Fibroblast of mammary gland (primary cell): ENCODE results near the gene IL32.

Source experiments
- DNase-seq: peaks from one replicate; pipeline ENCODE4 v3.0.0-alpha.2; 2010; ENCODE audit warnings: low read depth
- H3K4me3 ChIP-seq: 2 replicates; pipeline ENCODE4 v1.5.1; 2011; ENCODE audit warnings: low read depth, mild to moderate bottlenecking, low read length, moderate library complexity; ENCODE audit not compliant: control insufficient read depth
- TF ChIP-seq, protein P1 (sequence below): conservative IDR thresholded peaks from 2 replicates; pipeline ENCODE4 v1.5.1; 2011; ENCODE audit warnings: low read depth, low read length, inconsistent platforms; ENCODE audit not compliant: control insufficient read depth, insufficient read depth

The IL32 gene

DNA sequence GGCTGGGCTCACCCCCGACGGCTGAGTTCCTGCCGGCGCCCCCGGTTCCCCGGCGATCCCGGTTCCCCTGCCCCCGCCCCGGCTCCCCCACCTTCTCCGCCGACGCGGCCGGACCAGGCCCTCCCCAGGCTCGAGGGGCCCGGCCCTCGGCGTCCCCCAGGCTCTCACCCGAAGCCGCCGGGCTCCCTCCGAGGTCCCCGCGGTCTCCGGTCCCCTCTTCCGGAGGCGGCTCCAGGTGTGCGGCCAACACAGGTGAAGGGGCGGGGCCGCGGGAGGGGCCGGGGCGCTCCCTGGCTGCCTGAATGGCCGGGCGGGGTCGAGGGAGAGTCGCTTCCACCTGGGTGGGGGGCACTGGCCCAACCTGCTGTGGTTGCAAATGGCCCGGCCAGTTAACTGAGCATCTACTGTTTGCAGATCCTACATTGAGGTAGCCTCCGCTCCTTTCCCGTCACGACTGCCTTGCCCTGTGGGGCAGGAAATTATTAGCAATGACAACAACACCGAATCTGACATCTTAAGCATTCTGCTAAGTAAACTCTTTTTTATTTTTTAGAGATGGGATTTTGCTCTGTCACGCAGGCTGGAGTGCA, 28.6 kb upstream of the IL32 start, which contains the start of gene BICDL2:
Gene BICDL2, minus strand, starts transcription at position 219 of the 590 bp plus-strand sequence. CDS start 1,448 bp downstream, outside the sequence.
- DNase-seq: no peak
- TF ChIP-seq, protein P1, sequence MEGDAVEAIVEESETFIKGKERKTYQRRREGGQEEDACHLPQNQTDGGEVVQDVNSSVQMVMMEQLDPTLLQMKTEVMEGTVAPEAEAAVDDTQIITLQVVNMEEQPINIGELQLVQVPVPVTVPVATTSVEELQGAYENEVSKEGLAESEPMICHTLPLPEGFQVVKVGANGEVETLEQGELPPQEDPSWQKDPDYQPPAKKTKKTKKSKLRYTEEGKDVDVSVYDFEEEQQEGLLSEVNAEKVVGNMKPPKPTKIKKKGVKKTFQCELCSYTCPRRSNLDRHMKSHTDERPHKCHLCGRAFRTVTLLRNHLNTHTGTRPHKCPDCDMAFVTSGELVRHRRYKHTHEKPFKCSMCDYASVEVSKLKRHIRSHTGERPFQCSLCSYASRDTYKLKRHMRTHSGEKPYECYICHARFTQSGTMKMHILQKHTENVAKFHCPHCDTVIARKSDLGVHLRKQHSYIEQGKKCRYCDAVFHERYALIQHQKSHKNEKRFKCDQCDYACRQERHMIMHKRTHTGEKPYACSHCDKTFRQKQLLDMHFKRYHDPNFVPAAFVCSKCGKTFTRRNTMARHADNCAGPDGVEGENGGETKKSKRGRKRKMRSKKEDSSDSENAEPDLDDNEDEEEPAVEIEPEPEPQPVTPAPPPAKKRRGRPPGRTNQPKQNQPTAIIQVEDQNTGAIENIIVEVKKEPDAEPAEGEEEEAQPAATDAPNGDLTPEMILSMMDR: no peak
- no peak within 1 kb of the TSS for H3K4me3 ChIP-seq

DNA sequence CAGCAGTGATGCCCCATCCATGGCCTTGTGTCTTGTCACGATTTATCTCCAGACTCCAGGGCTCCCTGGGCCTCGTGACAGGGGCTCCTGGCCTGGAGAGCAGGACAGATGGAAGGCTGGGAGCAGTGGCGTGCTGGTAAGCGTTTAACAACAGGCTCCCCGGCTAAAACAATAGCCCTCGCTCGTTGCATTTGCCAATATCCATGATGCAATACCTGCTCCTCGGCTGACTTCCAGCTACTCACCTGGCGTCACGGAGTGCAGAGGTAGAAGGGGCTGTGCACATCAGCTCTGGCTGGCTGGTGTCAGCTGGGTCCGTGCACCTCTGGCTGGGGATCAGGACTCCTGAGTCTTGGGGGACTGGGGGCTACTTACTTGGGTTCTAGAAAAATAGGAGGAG, 27.2 kb upstream of the IL32 start:
- TF ChIP-seq, protein P1: no peak
- DNase-seq: no peak
- H3K4me3 ChIP-seq: no peak overlapping the region

DNA sequence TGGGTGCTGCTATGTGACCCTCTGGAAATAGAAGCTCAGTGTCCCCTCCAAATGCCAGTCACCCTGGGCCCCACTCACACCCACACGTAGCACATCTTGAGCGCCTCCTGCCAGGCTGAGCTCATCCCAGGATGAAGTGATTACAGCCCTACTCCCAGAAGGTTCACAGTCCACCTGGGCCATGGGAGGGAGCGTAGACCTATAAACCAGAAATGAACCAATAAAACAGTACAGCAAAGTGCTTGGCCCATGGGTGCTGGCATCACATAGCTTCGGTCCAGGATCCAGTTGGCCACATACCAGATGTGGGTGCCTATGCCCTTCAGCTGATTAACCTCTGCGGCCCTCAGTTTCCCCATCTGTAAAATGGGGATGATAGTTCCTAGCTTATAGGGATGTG, 26.5 kb upstream of the IL32 start:
- TF ChIP-seq, protein P1: no peak
- no peak for DNase-seq
- no peak overlapping the region for H3K4me3 ChIP-seq

DNA sequence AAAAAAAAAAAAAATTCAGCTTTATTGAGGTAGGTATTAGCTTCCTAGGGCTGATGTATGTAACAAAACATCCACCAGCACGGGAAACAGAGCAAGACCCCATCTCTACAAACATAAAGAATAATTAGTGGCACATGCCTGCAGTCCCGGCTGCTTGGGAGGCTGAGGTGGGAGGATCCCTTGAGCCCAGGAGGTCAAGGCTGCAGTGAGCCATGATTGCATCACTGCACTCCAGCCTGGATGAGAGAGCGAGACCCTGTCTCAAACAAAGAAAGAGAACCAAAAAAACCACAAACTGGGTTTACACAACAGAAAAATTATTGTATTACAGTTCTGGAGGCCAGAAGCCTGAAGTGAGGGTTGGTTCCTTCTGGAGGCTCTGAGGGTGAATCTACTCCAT, 23.1 kb upstream of the IL32 start:
- DNase-seq: no peak
- no peak overlapping the region for H3K4me3 ChIP-seq
- TF ChIP-seq, protein P1: no peak

DNA sequence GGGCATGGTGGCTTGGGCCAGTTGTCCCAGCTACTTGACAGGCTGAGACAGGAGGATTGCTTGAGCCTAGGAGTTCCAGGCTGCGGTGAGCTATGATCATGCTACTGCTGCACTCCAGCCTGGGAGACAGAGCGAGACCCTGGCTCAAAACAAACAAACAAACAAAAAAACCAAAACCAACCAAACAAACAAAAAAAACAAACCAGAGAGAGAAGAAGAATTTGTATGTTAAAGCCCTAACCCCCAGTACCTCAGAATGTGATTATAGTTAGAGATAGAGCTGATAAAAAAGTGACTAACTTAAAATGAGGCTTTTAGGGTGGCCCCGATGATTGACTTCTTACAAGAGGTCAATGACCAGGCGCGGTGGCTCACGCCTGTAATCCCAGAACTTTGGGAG, 20.7 kb upstream of the IL32 start:
- no peak overlapping the region for H3K4me3 ChIP-seq
- TF ChIP-seq, protein P1: no peak
- DNase-seq: no peak

DNA sequence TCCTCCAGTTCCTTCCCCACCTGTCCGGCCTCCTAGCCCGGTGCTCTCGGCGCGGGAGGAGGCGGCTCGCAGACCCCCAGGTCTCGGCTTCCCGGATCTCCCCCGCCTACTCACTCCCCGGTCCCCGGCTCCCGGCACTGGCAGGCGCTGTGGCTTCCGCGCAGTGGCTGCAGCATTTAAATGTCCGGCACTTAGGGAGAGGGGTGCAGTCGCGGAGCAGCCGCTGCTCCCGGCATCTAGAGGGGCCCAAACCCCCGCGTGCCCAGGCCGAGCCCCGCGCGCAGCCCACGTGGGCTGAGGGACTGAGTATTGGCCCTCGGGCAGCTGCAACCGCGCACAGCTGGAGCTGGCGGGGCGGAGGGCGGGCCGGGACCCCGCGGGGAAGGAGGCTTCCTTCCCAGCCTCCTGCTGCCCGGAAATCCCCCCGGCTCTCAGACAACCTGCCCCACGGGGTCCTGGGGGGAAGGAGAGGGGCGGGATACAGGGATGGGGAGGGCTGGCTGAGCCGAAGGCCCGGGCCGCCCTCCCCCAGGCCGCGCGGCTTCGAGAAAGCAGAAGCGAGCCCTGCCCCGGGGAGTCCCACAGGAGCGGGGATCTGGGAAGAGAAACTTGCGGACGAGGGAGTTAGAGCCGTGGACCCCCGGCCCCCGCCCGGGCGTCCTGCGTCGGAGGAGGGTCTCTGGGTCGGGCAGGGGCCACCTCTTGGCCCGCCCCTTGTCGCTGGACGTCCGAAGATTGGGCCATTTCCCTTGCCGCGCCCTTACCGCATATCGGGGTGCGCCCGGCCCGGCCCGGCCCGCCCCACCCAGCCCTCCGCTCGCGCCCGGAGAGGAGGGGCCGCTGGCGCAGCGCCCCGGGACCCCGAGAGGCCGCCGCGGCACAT, 19.4 kb upstream of the IL32 start, which contains the start of gene MMP25:
Gene MMP25, plus strand, starts transcription at position 804 of the 883 bp plus-strand sequence. CDS start 357 bp downstream, outside the sequence.
- TF ChIP-seq, protein P1: no peak
- no peak for DNase-seq

More for the DNA sequence above, 19.4 kb upstream of the IL32 start, which contains the start of gene MMP25:
- H3K4me3 ChIP-seq: peak within 1 kb of the TSS; percentile 22
